ENCODE measurements around the gene COLQ.
"Not testable (repeated sequence)": the region's sequence is repeated elsewhere in the genome, so short reads cannot be mapped to it uniquely, and the experiment has no call there.

COLQ gene

GRCh38 chr3:15491143-15491542 lies 30.4 kb downstream of the COLQ start:
- Histone ChIP-seq H3K27ac (no peak overlapping the region), H3K4me1 (ENCODE audit: control insufficient read depth in 1 of 2, insufficient read depth in 1 of 2, low read depth in 1 of 2, low read length in 1 of 2) (no peaks in the 10 kb centered on the region), H3K4me3 (ENCODE audit: low read depth in 1 of 2, low read length in 1 of 2) (no peak overlapping the region), H3K9me3 (no peaks in the 10 kb centered on the region), H3K36me3 (no peaks in the 10 kb centered on the region), H3K27me3 (no peaks in the 10 kb centered on the region)
- TF ChIP-seq, protein P1, sequence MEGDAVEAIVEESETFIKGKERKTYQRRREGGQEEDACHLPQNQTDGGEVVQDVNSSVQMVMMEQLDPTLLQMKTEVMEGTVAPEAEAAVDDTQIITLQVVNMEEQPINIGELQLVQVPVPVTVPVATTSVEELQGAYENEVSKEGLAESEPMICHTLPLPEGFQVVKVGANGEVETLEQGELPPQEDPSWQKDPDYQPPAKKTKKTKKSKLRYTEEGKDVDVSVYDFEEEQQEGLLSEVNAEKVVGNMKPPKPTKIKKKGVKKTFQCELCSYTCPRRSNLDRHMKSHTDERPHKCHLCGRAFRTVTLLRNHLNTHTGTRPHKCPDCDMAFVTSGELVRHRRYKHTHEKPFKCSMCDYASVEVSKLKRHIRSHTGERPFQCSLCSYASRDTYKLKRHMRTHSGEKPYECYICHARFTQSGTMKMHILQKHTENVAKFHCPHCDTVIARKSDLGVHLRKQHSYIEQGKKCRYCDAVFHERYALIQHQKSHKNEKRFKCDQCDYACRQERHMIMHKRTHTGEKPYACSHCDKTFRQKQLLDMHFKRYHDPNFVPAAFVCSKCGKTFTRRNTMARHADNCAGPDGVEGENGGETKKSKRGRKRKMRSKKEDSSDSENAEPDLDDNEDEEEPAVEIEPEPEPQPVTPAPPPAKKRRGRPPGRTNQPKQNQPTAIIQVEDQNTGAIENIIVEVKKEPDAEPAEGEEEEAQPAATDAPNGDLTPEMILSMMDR (IDR thresholded peaks at IDR 0.05), result no peak

GRCh38 chr3:15490158-15490557 lies 31.3 kb downstream of the COLQ start:
- Histone ChIP-seq H3K27ac (no peak overlapping the region), H3K4me1 (ENCODE audit: control insufficient read depth in 1 of 2, insufficient read depth in 1 of 2, low read depth in 1 of 2, low read length in 1 of 2) (no peaks in the 10 kb centered on the region), H3K27me3 (no peaks in the 10 kb centered on the region), H3K4me3 (ENCODE audit: low read depth in 1 of 2, low read length in 1 of 2) (no peak overlapping the region), H3K9me3 (no peaks in the 10 kb centered on the region), H3K36me3 (no peaks in the 10 kb centered on the region)
- TF ChIP-seq, protein P1 (IDR thresholded peaks at IDR 0.05), result no peak

GRCh38 chr3:15488002-15488401 lies 33.5 kb downstream of the COLQ start:
- no peaks in the 10 kb centered on the region for H3K9me3 ChIP-seq
- TF ChIP-seq, protein P1 (IDR thresholded peaks at IDR 0.05), result no peak

GRCh38 chr3:15486979-15487378 lies 34.5 kb downstream of the COLQ start:
- Histone ChIP-seq H3K36me3 (no peaks in the 10 kb centered on the region), H3K4me3 (ENCODE audit: low read depth in 1 of 2, low read length in 1 of 2) (no peak overlapping the region), H3K27me3 (no peaks in the 10 kb centered on the region), H3K4me1 (ENCODE audit: control insufficient read depth in 1 of 2, insufficient read depth in 1 of 2, low read depth in 1 of 2, low read length in 1 of 2) (no peaks in the 10 kb centered on the region), H3K9me3 (no peaks in the 10 kb centered on the region), H3K27ac (no peak overlapping the region)
- TF ChIP-seq, protein P1 (IDR thresholded peaks at IDR 0.05), result no peak

More at GRCh38 chr3:15488002-15488401, 33.5 kb downstream of the COLQ start:
- H3K4me1 ChIP-seq (ENCODE audit: control insufficient read depth in 1 of 2, insufficient read depth in 1 of 2, low read depth in 1 of 2, low read length in 1 of 2), result no peaks in the 10 kb centered on the region
- no peaks in the 10 kb centered on the region for H3K27me3 ChIP-seq
- H3K27ac ChIP-seq, result no peak overlapping the region
- H3K36me3 ChIP-seq, result no peaks in the 10 kb centered on the region
- no peak overlapping the region for H3K4me3 ChIP-seq (ENCODE audit: low read depth in 1 of 2, low read length in 1 of 2)

DNA sequence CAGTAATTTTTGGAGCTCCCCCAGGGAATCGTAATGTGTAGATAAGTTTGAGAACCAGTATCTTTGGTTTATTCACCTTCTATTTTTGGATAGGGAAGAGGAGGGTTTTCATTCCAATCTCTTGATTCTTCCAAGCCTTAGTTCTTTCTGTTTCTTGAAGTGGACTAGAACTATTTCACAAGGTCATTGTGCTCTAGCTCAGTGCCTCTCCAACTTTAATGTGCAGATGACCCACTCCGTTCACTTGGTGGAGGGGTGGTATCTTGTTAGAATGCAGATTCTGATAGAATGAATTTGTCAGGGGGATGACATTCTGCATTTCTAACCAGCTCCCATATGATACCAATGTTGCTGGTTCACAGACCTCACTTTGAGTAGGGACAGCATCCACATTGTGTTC lies 35.5 kb downstream of the COLQ start:
- Histone ChIP-seq H3K9me3 (no peaks in the 10 kb centered on the region), H3K4me3 (ENCODE audit: low read depth in 1 of 2, low read length in 1 of 2) (no peak overlapping the region), H3K27ac (no peak overlapping the region), H3K27me3 (no peaks in the 10 kb centered on the region), H3K4me1 (ENCODE audit: control insufficient read depth in 1 of 2, insufficient read depth in 1 of 2, low read depth in 1 of 2, low read length in 1 of 2) (no peaks in the 10 kb centered on the region), H3K36me3 (no peaks in the 10 kb centered on the region)
- TF ChIP-seq, protein P1 (IDR thresholded peaks at IDR 0.05), result no peak

GRCh38 chr3:15484551-15484950 lies 37.0 kb downstream of the COLQ start:
- not testable (repeated sequence) for H3K4me1 ChIP-seq (ENCODE audit: control insufficient read depth in 1 of 2, insufficient read depth in 1 of 2, low read depth in 1 of 2, low read length in 1 of 2); H3K9me3 ChIP-seq; H3K27me3 ChIP-seq; H3K27ac ChIP-seq; H3K36me3 ChIP-seq; H3K4me3 ChIP-seq (ENCODE audit: low read depth in 1 of 2, low read length in 1 of 2)

Data from neutrophil (primary cell).